ENCODE data around the gene MYADML2. TPM values are rescaled to one million over a fixed set of nuclear protein-coding genes. Genes with fewer than 3 reads are reported as not detected.

Gene MYADML2
- total RNA-seq, 1 donor from 2014 or later = 0.69 TPM

- Mint-ChIP-seq H3K4me1 (ENCODE audit: low read depth, unreplicated experiment) (peaks cover 13% of the 10 kb centered on the region), H3K36me3 (ENCODE audit: unreplicated experiment) (no peaks in the 10 kb centered on the region), H3K9me3 (ENCODE audit: unreplicated experiment) (peaks cover 4% of the 10 kb centered on the region), H3K27me3 (ENCODE audit: unreplicated experiment) (peaks cover 16% of the 10 kb centered on the region), H3K4me3 (ENCODE audit: unreplicated experiment) (peak overlapping the region; percentile 37), H3K27ac (ENCODE audit: unreplicated experiment) (no peak overlapping the region)
- TF ChIP-seq CTCF (IDR thresholded peaks at IDR 0.05; ENCODE audit: partially characterized antibody, unreplicated experiment) = no peak
- no peak for DNase-seq
Observed at GRCh38 chr17:81931189-81931556, 15.9 kb downstream of the MYADML2 start.

- H3K27me3 Mint-ChIP-seq (ENCODE audit: unreplicated experiment) = peaks cover 16% of the 10 kb centered on the region
- TF ChIP-seq CTCF (IDR thresholded peaks at IDR 0.05; ENCODE audit: partially characterized antibody, unreplicated experiment) = no peak
- H3K4me3 Mint-ChIP-seq (ENCODE audit: unreplicated experiment) = peak overlapping the region; percentile 37
- H3K4me1 Mint-ChIP-seq (ENCODE audit: low read depth, unreplicated experiment) = peaks cover 17% of the 10 kb centered on the region
- no peaks in the 10 kb centered on the region for H3K36me3 Mint-ChIP-seq (ENCODE audit: unreplicated experiment)
- no peak overlapping the region for H3K27ac Mint-ChIP-seq (ENCODE audit: unreplicated experiment)
- no peak for DNase-seq
- peaks cover 7% of the 10 kb centered on the region for H3K9me3 Mint-ChIP-seq (ENCODE audit: unreplicated experiment)
Observed at GRCh38 chr17:81930142-81931125, 16.6 kb downstream of the MYADML2 start.

- Mint-ChIP-seq H3K9me3 (ENCODE audit: unreplicated experiment) (peaks cover 8% of the 10 kb centered on the region), H3K4me1 (ENCODE audit: low read depth, unreplicated experiment) (peaks cover 20% of the 10 kb centered on the region), H3K36me3 (ENCODE audit: unreplicated experiment) (no peaks in the 10 kb centered on the region), H3K27me3 (ENCODE audit: unreplicated experiment) (peaks cover 13% of the 10 kb centered on the region), H3K4me3 (ENCODE audit: unreplicated experiment) (peak overlapping the region; percentile 21), H3K27ac (ENCODE audit: unreplicated experiment) (no peak overlapping the region)
- no peak for TF ChIP-seq CTCF (IDR thresholded peaks at IDR 0.05; ENCODE audit: partially characterized antibody, unreplicated experiment)
- no peak for DNase-seq
Observed at GRCh38 chr17:81929253-81930141, 17.5 kb downstream of the MYADML2 start.

- Mint-ChIP-seq H3K27ac (ENCODE audit: unreplicated experiment) (no peak overlapping the region), H3K4me3 (ENCODE audit: unreplicated experiment) (peak overlapping the region; percentile 21), H3K27me3 (ENCODE audit: unreplicated experiment) (peaks cover 11% of the 10 kb centered on the region), H3K9me3 (ENCODE audit: unreplicated experiment) (peaks cover 8% of the 10 kb centered on the region), H3K4me1 (ENCODE audit: low read depth, unreplicated experiment) (peaks cover 22% of the 10 kb centered on the region), H3K36me3 (ENCODE audit: unreplicated experiment) (no peaks in the 10 kb centered on the region)
- no peak for DNase-seq
- no peak for TF ChIP-seq CTCF (IDR thresholded peaks at IDR 0.05; ENCODE audit: partially characterized antibody, unreplicated experiment)
Observed at GRCh38 chr17:81928544-81929252, 18.3 kb downstream of the MYADML2 start.

Data from glutamatergic neuron (in vitro differentiated cells).